ENCODE results near the gene ARMC9.

GRCh38 chr2:231397011-231397927 lies 198.8 kb downstream of the ARMC9 start:
- TF ChIP-seq EZH2phosphoT487 (IDR thresholded peaks at IDR 0.05; ENCODE audit: insufficient read depth, low read depth) (no peak), EZH2 (IDR thresholded peaks at IDR 0.05; ENCODE audit: insufficient read depth, poor library complexity, severe bottlenecking) (no peak)
